HepG2 (cell line): ENCODE data around the gene UTP3. TPM values are rescaled to one million over a fixed set of nuclear protein-coding genes. Genes with fewer than 3 reads are reported as not detected.

Experiments
- ATAC-seq: fragments of 200-7000 bp; cut with Tn5 transposase; 3 replicates; pipeline ENCODE4 v1.9.1; 2020; ENCODE audit warnings: mild to moderate bottlenecking, moderate library complexity
- BruUV-seq: library from RNA; stranded (reverse); fragments of 400-500 nt; replicated peaks from 2 replicates; lab custom pipeline; 2021; lab: Mats Ljungman, UMichigan
- CTCF ChIA-PET: fragments of 300-600 bp; formaldehyde crosslinking; extraction: SDS; loops from one replicate; lab custom pipeline; 2021; ENCODE audit warnings: low total read pairs, inconsistent platforms, low intra/inter-chr PET ratio; lab: Yijun Ruan, JAX
- POLR2A ChIA-PET: fragments of 350-600 bp; sonication (Branson Sonifier 250); formaldehyde crosslinking; loops from one replicate; lab custom pipeline; 2020; ENCODE audit warnings: antibody characterized with exemption, inconsistent platforms; lab: Yijun Ruan, JAX
- DNase-seq: peaks from one replicate; pipeline ENCODE4 v3.0.0-alpha.2; 2015; ENCODE audit warnings: low spot score
- FAIRE-seq: peaks from 3 replicates; lab custom pipeline; 2011; peaks lifted over from hg19 to GRCh38; lab: Jason Lieb, UNC
- H2AFZ ChIP-seq: one replicate; pipeline ENCODE4 v1.6.1; 2011; ENCODE audit warnings: low read length, inconsistent platforms
- H3K27ac ChIP-seq: fragments of 300-600 bp; 3 replicates; pipeline ENCODE4 v1.8.0; 2011; ENCODE audit warnings: mixed run types, mild to moderate bottlenecking, mixed read lengths, low read length, inconsistent platforms; ENCODE audit not compliant: insufficient read depth; ENCODE audit errors: extremely low read length
- H3K27me3 ChIP-seq, 2 experiments: fragments of 200-600 bp in 1 of 2; 2 replicates in 1 of 2; 3 replicates in 1 of 2; pipeline versions ENCODE4 v1.6.0 to v1.8.0; 2011; ENCODE audit warnings: low read length in 2 of 2, mild to moderate bottlenecking in 2 of 2, moderate library complexity in 2 of 2, inconsistent platforms in 1 of 2; ENCODE audit not compliant: insufficient read depth in 2 of 2, control insufficient read depth in 1 of 2
- H3K36me3 ChIP-seq, 2 experiments: fragments of 200-600 bp in 1 of 2; replicated peaks in 1 of 2; 2 replicates in 1 of 2; 3 replicates in 1 of 2; pipeline versions ENCODE4 v1.5.1 to v1.8.0; 2011; ENCODE audit warnings: low read length in 2 of 2, inconsistent platforms in 1 of 2; ENCODE audit not compliant: insufficient read depth in 2 of 2, control insufficient read depth in 1 of 2
- H3K4me1 ChIP-seq: 2 replicates; pipeline ENCODE4 v1.5.1; 2012; ENCODE audit warnings: low read length, inconsistent platforms; ENCODE audit not compliant: insufficient read depth
- H3K4me2 ChIP-seq: 2 replicates; pipeline ENCODE4 v1.6.0; 2011; ENCODE audit warnings: low read depth, low read length, inconsistent platforms
- H3K4me3 ChIP-seq, 3 experiments: fragments of 200-600 bp in 1 of 3; sonication (generic), shearing (Covaris generic) in 1 of 3; replicated peaks in 1 of 3; 2 replicates each; pipeline ENCODE4 v1.5.1; 2011 to 2016; ENCODE audit warnings: low read length in 3 of 3, inconsistent platforms in 2 of 3, low read depth in 2 of 3, mild to moderate bottlenecking in 2 of 3, control low read depth in 1 of 3, mixed read lengths in 1 of 3; ENCODE audit not compliant: insufficient read depth in 1 of 3
- H3K79me2 ChIP-seq: one replicate; pipeline ENCODE4 v1.6.1; 2011; ENCODE audit warnings: low read length, inconsistent platforms; ENCODE audit not compliant: insufficient read depth
- H3K9ac ChIP-seq: 2 replicates; pipeline ENCODE4 v1.6.0; 2011; ENCODE audit warnings: mild to moderate bottlenecking, low read depth, low read length, inconsistent platforms; ENCODE audit not compliant: insufficient read depth
- H3K9me3 ChIP-seq: 2 replicates; pipeline ENCODE4 v1.5.1; 2012; ENCODE audit warnings: mild to moderate bottlenecking, low read length
- H4K20me1 ChIP-seq: 2 replicates; pipeline ENCODE4 v1.6.0; 2011; ENCODE audit warnings: inconsistent platforms, mild to moderate bottlenecking, low read length, moderate library complexity; ENCODE audit not compliant: insufficient read depth
- BRCA1 ChIP-seq: sonication (generic); formaldehyde crosslinking; IDR thresholded peaks from 2 replicates; pipeline ENCODE4 v1.4.0; 2020; ENCODE audit warnings: missing genetic modification reagents
- EZH2 ChIP-seq: conservative IDR thresholded peaks from 2 replicates; pipeline ENCODE4 v1.6.1; 2012; ENCODE audit warnings: mild to moderate bottlenecking, low read depth, low read length, moderate library complexity
- HIVEP1 ChIP-seq: sonication (generic); formaldehyde crosslinking; IDR thresholded peaks from 2 replicates; pipeline ENCODE4 v1.4.0; 2020; ENCODE audit warnings: mild to moderate bottlenecking, missing genetic modification reagents
- HNRNPK ChIP-seq: fragments of 200-400 bp; formaldehyde crosslinking; IDR thresholded peaks from 2 replicates; pipeline ENCODE4 v1.6.1; 2018; ENCODE audit warnings: low read length, low read depth, moderate library complexity, mild to moderate bottlenecking; ENCODE audit not compliant: poor library complexity, severe bottlenecking
- MED1 ChIP-seq: sonication (generic); formaldehyde crosslinking; IDR thresholded peaks from 2 replicates; pipeline ENCODE4 v1.4.0; 2020; ENCODE audit warnings: missing genetic modification reagents
- PHF21A ChIP-seq: sonication (generic); formaldehyde crosslinking; IDR thresholded peaks from 2 replicates; pipeline ENCODE4 v1.5.0; 2020; ENCODE audit warnings: mild to moderate bottlenecking, missing genetic modification reagents
- ZNF12 ChIP-seq: sonication (generic); formaldehyde crosslinking; IDR thresholded peaks from 2 replicates; pipeline ENCODE4 v1.5.0; 2020; ENCODE audit warnings: missing genetic modification reagents
- ZNF570 ChIP-seq: sonication (generic); formaldehyde crosslinking; IDR thresholded peaks from 2 replicates; pipeline ENCODE4 v1.4.0; 2020; ENCODE audit warnings: mild to moderate bottlenecking, missing genetic modification reagents, borderline replicate concordance
- WGBS: methylation state at CpG from one replicate; pipeline ENCODE4 v1.1.6; 2017; ENCODE audit warnings: low lambda C conversion rate; 5-methylcytosine and 5-hydroxymethylcytosine counted together
- in situ Hi-C: cut with HindIII; loops from 2 replicates; pipeline ENCODE4 v1.10.0; 2017; ENCODE audit warnings: low pct_unique_long_range_greater_than_20kb; ENCODE audit not compliant: extremely low pct_ligation_motif_present
- intact Hi-C: fragments of 100-400 bp; cut with micrococcal nuclease; formaldehyde crosslinking; loops from one replicate; pipeline ENCODE4 v1.10.0; 2022; ENCODE audit not compliant: unreplicated experiment
- polyA plus RNA-seq, 8 experiments: library from polyadenylated mRNA; depleted of rRNA in 3 of 8; stranded (reverse) in 7 of 8; unstranded in 1 of 8; fragments of >200 nt; fragmentation: Illumina TruSeq in 4 of 8; extraction: Trizol in 4 of 8; gene quantifications; 2 replicates each; pipeline versions ENCODE4 v1.2.1 to v1.2.3, GENCODE V29; 2011 to 2016; ENCODE audit warnings: low read depth in 4 of 8, missing spikeins in 1 of 8, mixed read lengths in 1 of 8; ENCODE audit not compliant: insufficient read depth in 1 of 8
- total RNA-seq, 5 experiments: library from RNA; depleted of rRNA; stranded (reverse); fragments of >200 nt; fragmentation: Illumina TruSeq; extraction: Trizol; gene quantifications; 2 replicates each; pipeline ENCODE4 v1.2.3, GENCODE V29; 2016; ENCODE audit warnings: low read depth in 1 of 5
- TF ChIP-seq, protein P1 (sequence below): sonication (generic); formaldehyde crosslinking; IDR thresholded peaks from 2 replicates; pipeline ENCODE4 v1.4.0; 2020; ENCODE audit warnings: mild to moderate bottlenecking, missing genetic modification reagents
- TF ChIP-seq, protein P2 (sequence below), 2 experiments: fragments of 450-650 bp in 1 of 2; sonication (generic) in 1 of 2; formaldehyde crosslinking in 1 of 2; IDR thresholded peaks; 2 replicates each; pipeline versions ENCODE4 v1.6.1 to v1.8.0; 2016 to 2022; ENCODE audit warnings: antibody characterized with exemption in 1 of 2, mild to moderate bottlenecking in 1 of 2, missing genetic modification reagents in 1 of 2

Gene UTP3
- total and polyA plus RNA-seq, 2 of the 13 experiments (the other 11 are each of a cell fraction or from before 2014, with no cell fraction given): 6.9 to 19.5 TPM

- WGBS: 32% methylated on average over 5 of the region's 5 CpGs
- Histone ChIP-seq H3K27me3 (peaks cover 0 to 3% of the 10 kb centered on the region in 2 experiments; a peak in 1 of 5 replicates), H4K20me1 (no peaks in the 10 kb centered on the region), H3K4me2 (no peak overlapping the region), H3K9me3 (no peaks in the 10 kb centered on the region), H3K79me2 (no peaks in the 10 kb centered on the region), H3K4me3 (no peak overlapping the region), H3K9ac (no peak overlapping the region), H2AFZ (no peak overlapping the region), H3K4me1 (peaks cover 7% of the 10 kb centered on the region; the same call in 1 of the 2 replicates), H3K36me3 (no peaks in the 10 kb centered on the region), H3K27ac (no peak overlapping the region)
- intact Hi-C loops: loop anchor here (5.0 to 10.0 kb wide), 3 partner anchors 33 to 250 kb away; partner anchors contain the start of genes MOB1B and UTP3
- POLR2A ChIA-PET: no interaction called here
- TF ChIP-seq HIVEP1 (CRISPR knock-in tag) (no peak), BRCA1 (CRISPR knock-in tag) (no peak), PHF21A (CRISPR knock-in tag) (no peak), EZH2 (no peak), ZNF570 (CRISPR knock-in tag) (no peak), HNRNPK (no peak), MED1 (CRISPR knock-in tag) (no peak), ZNF12 (CRISPR knock-in tag) (no peak)
- TF ChIP-seq, protein P1, sequence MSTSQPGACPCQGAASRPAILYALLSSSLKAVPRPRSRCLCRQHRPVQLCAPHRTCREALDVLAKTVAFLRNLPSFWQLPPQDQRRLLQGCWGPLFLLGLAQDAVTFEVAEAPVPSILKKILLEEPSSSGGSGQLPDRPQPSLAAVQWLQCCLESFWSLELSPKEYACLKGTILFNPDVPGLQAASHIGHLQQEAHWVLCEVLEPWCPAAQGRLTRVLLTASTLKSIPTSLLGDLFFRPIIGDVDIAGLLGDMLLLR: no peak
- TF ChIP-seq, protein P2, sequence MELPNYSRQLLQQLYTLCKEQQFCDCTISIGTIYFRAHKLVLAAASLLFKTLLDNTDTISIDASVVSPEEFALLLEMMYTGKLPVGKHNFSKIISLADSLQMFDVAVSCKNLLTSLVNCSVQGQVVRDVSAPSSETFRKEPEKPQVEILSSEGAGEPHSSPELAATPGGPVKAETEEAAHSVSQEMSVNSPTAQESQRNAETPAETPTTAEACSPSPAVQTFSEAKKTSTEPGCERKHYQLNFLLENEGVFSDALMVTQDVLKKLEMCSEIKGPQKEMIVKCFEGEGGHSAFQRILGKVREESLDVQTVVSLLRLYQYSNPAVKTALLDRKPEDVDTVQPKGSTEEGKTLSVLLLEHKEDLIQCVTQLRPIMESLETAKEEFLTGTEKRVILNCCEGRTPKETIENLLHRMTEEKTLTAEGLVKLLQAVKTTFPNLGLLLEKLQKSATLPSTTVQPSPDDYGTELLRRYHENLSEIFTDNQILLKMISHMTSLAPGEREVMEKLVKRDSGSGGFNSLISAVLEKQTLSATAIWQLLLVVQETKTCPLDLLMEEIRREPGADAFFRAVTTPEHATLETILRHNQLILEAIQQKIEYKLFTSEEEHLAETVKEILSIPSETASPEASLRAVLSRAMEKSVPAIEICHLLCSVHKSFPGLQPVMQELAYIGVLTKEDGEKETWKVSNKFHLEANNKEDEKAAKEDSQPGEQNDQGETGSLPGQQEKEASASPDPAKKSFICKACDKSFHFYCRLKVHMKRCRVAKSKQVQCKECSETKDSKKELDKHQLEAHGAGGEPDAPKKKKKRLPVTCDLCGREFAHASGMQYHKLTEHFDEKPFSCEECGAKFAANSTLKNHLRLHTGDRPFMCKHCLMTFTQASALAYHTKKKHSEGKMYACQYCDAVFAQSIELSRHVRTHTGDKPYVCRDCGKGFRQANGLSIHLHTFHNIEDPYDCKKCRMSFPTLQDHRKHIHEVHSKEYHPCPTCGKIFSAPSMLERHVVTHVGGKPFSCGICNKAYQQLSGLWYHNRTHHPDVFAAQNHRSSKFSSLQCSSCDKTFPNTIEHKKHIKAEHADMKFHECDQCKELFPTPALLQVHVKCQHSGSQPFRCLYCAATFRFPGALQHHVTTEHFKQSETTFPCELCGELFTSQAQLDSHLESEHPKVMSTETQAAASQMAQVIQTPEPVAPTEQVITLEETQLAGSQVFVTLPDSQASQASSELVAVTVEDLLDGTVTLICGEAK (IDR thresholded peaks at IDR 0.05): no peak
- TF ChIP-seq, protein P2 (CRISPR knock-in tag; IDR thresholded peaks at IDR 0.05): no peak
- ATAC-seq (no peak; the same call in 2 of the 3 replicates), DNase-seq (no peak), FAIRE-seq (no peak)
- in situ Hi-C loops: loop anchor here (25.0 kb wide), 2 partner anchors 358 to 1058 kb away; no protein-coding TSS in a partner anchor
- CTCF ChIA-PET: no interaction called here
- no TSS peak for BruUV-seq
These were observed 33.7 kb upstream of the UTP3 start for GRCh38 chr4:70654605-70655011.
